ENCODE results near the gene POTEG. TPM values are rescaled to one million over a fixed set of nuclear protein-coding genes. Genes with fewer than 3 reads are reported as not detected.
"Not testable (repeated sequence)": the region's sequence is repeated elsewhere in the genome, so short reads cannot be mapped to it uniquely, and the experiment has no call there.

Gene POTEG
- total RNA-seq (2021; ENCODE audit: unreplicated experiment): not detected
- not detected in 2 replicates for polyA plus RNA-seq (2012)
- not detected for Bru-seq, nascent RNA
- not detected for BruChase-seq, experiment 1, labeled RNA remaining after a 6-hour chase
- not detected for BruChase-seq, experiment 2, labeled RNA remaining after a 2-hour chase
- long read RNA-seq: 0 reads

GRCh38 chr14:19434241-19434640 is at the start of gene POTEG:
TSS of gene POTEG (minus strand) at chr14:19434341. CDS start at chr14:19434289, 52 bp downstream.
- DNase-seq (ENCODE audit: low read depth, low spot score); BruUV-seq (replicated peaks): not testable (repeated sequence)

GRCh38 chr14:19482093-19482492 is 48.0 kb upstream of the POTEG start:
- DNase-seq (ENCODE audit: low read depth, low spot score); H3K4me2 ChIP-seq (ENCODE audit: low read length); H3K9ac ChIP-seq (ENCODE audit: low read length); intact Hi-C loops (cut with micrococcal nuclease); H3K27ac ChIP-seq (ENCODE audit: low read depth, low read length); H4K20me1 ChIP-seq (ENCODE audit: insufficient read depth); CTCF ChIA-PET; ATAC-seq; H3K79me2 ChIP-seq (ENCODE audit: insufficient read depth, low read length); H3K4me1 ChIP-seq (ENCODE audit: control insufficient read depth in 1 of 2, insufficient read depth in 2 of 2, low read length in 2 of 2); H3K27me3 ChIP-seq (ENCODE audit: insufficient read depth, low read length); POLR2A ChIA-PET; H3K36me3 ChIP-seq (ENCODE audit: control insufficient read depth in 1 of 2, insufficient read depth in 2 of 2, low read length in 2 of 2); H3K4me3 ChIP-seq (replicated peaks in 1 of 2; ENCODE audit: low read depth in 1 of 2, low read length in 2 of 2); H2AFZ ChIP-seq (ENCODE audit: low read depth, low read length, poor library complexity, severe bottlenecking); RAD21 ChIA-PET (ENCODE audit: low non-redundant PET in 1 of 2, low total read pairs in 2 of 2, uncharacterized antibody in 2 of 2, unreplicated experiment in 2 of 2); BruUV-seq (replicated peaks); H3K9me2 ChIP-seq (ENCODE audit: insufficient read depth); H3K9me3 ChIP-seq (ENCODE audit: control insufficient read depth in 1 of 2, insufficient read depth in 1 of 2, low read depth in 1 of 2, low read length in 2 of 2): not testable (repeated sequence)

More at GRCh38 chr14:19434241-19434640, at the start of gene POTEG:
- H3K4me2 ChIP-seq (ENCODE audit: low read length); H3K9me3 ChIP-seq (ENCODE audit: control insufficient read depth in 1 of 2, insufficient read depth in 1 of 2, low read depth in 1 of 2, low read length in 2 of 2); H3K4me1 ChIP-seq (ENCODE audit: control insufficient read depth in 1 of 2, insufficient read depth in 2 of 2, low read length in 2 of 2); ATAC-seq; POLR2A ChIA-PET; H2AFZ ChIP-seq (ENCODE audit: low read depth, low read length, poor library complexity, severe bottlenecking); H3K27ac ChIP-seq (ENCODE audit: low read depth, low read length); H3K79me2 ChIP-seq (ENCODE audit: insufficient read depth, low read length); H3K9me2 ChIP-seq (ENCODE audit: insufficient read depth); intact Hi-C loops (cut with micrococcal nuclease); CTCF ChIA-PET; H4K20me1 ChIP-seq (ENCODE audit: insufficient read depth); H3K9ac ChIP-seq (ENCODE audit: low read length); RAD21 ChIA-PET (ENCODE audit: low non-redundant PET in 1 of 2, low total read pairs in 2 of 2, uncharacterized antibody in 2 of 2, unreplicated experiment in 2 of 2); H3K4me3 ChIP-seq (replicated peaks in 1 of 2; ENCODE audit: low read depth in 1 of 2, low read length in 2 of 2); H3K36me3 ChIP-seq (ENCODE audit: control insufficient read depth in 1 of 2, insufficient read depth in 2 of 2, low read length in 2 of 2); H3K27me3 ChIP-seq (ENCODE audit: insufficient read depth, low read length): not testable (repeated sequence)

DNA sequence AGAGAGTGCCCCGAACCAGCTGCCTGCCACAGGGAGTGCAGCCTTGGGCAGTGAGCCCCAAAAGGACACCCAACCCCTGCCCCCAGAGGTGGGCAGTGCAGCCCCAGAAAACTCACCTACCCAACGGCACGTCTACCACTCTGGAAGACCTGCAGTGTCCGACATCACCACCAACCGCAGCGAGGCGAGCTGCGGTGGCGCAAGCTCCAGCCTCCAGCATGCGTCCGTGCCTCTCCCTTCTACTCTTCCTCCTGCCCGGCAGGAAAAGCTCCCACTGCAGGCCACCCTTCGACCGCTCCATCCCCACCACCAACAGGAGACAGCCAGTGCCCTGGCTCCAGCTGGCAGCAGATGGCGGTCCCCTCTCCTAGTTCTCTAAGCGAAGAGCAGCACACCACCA is 47.3 kb upstream of the POTEG start:
- H3K9me2 ChIP-seq (ENCODE audit: insufficient read depth); RAD21 ChIA-PET (ENCODE audit: low non-redundant PET in 1 of 2, low total read pairs in 2 of 2, uncharacterized antibody in 2 of 2, unreplicated experiment in 2 of 2); CTCF ChIA-PET; DNase-seq (ENCODE audit: low read depth, low spot score); H3K4me3 ChIP-seq (replicated peaks in 1 of 2; ENCODE audit: low read depth in 1 of 2, low read length in 2 of 2); H3K27me3 ChIP-seq (ENCODE audit: insufficient read depth, low read length); H3K9ac ChIP-seq (ENCODE audit: low read length); H3K4me1 ChIP-seq (ENCODE audit: control insufficient read depth in 1 of 2, insufficient read depth in 2 of 2, low read length in 2 of 2); H2AFZ ChIP-seq (ENCODE audit: low read depth, low read length, poor library complexity, severe bottlenecking); intact Hi-C loops (cut with micrococcal nuclease); H3K79me2 ChIP-seq (ENCODE audit: insufficient read depth, low read length); BruUV-seq (replicated peaks); H4K20me1 ChIP-seq (ENCODE audit: insufficient read depth); POLR2A ChIA-PET; ATAC-seq; H3K27ac ChIP-seq (ENCODE audit: low read depth, low read length); H3K36me3 ChIP-seq (ENCODE audit: control insufficient read depth in 1 of 2, insufficient read depth in 2 of 2, low read length in 2 of 2); H3K9me3 ChIP-seq (ENCODE audit: control insufficient read depth in 1 of 2, insufficient read depth in 1 of 2, low read depth in 1 of 2, low read length in 2 of 2); H3K4me2 ChIP-seq (ENCODE audit: low read length): not testable (repeated sequence)

DNA sequence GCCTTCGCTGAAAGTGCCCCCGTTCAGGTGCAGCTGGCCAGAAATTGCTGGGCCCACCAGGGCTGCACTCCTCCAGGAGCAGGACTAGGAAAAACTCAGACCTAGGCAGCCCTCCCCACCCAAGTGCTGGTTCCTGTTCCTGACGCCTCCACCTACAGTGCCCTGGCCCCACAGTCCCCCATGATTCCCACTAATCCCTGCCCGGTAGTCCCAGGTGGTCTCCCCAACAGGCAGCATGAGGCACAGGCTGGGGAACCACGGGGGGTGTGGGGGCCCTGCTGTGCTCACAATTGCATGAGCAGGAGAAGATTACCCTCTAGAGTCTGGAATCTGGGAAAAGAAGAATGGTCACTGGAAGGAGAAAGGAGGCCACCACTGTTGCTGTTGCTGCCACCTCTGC is 46.4 kb upstream of the POTEG start:
- DNase-seq (ENCODE audit: low read depth, low spot score); H3K9me3 ChIP-seq (ENCODE audit: control insufficient read depth in 1 of 2, insufficient read depth in 1 of 2, low read depth in 1 of 2, low read length in 2 of 2); H2AFZ ChIP-seq (ENCODE audit: low read depth, low read length, poor library complexity, severe bottlenecking); H3K4me3 ChIP-seq (replicated peaks in 1 of 2; ENCODE audit: low read depth in 1 of 2, low read length in 2 of 2); CTCF ChIA-PET; H3K27me3 ChIP-seq (ENCODE audit: insufficient read depth, low read length); H3K9me2 ChIP-seq (ENCODE audit: insufficient read depth); H3K4me2 ChIP-seq (ENCODE audit: low read length); H3K79me2 ChIP-seq (ENCODE audit: insufficient read depth, low read length); H3K36me3 ChIP-seq (ENCODE audit: control insufficient read depth in 1 of 2, insufficient read depth in 2 of 2, low read length in 2 of 2); ATAC-seq; H3K27ac ChIP-seq (ENCODE audit: low read depth, low read length); H3K4me1 ChIP-seq (ENCODE audit: control insufficient read depth in 1 of 2, insufficient read depth in 2 of 2, low read length in 2 of 2); H3K9ac ChIP-seq (ENCODE audit: low read length); POLR2A ChIA-PET; BruUV-seq (replicated peaks); intact Hi-C loops (cut with micrococcal nuclease); RAD21 ChIA-PET (ENCODE audit: low non-redundant PET in 1 of 2, low total read pairs in 2 of 2, uncharacterized antibody in 2 of 2, unreplicated experiment in 2 of 2); H4K20me1 ChIP-seq (ENCODE audit: insufficient read depth): not testable (repeated sequence)

DNA sequence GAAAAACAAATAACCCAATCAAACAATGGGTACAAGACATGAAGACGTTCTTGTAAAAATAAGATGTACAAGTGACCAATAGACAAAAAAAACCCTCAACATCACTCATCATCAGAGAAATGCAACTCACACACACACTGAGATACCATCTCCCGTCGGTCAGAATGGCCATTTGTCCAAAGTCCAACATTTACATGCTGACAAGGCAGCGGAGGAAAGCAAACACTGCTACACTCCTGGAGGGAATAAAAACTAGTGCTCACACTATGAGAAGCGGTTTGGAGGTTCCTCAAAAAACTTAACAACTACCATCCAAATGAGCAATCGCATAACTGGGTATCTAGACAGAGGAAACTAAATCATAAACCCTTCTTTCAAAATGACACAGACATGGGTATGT is 11.6 kb upstream of the POTEG start:
- ATAC-seq; H3K27me3 ChIP-seq (ENCODE audit: insufficient read depth, low read length); RAD21 ChIA-PET (ENCODE audit: low non-redundant PET in 1 of 2, low total read pairs in 2 of 2, uncharacterized antibody in 2 of 2, unreplicated experiment in 2 of 2); H3K4me2 ChIP-seq (ENCODE audit: low read length); H3K36me3 ChIP-seq (ENCODE audit: control insufficient read depth in 1 of 2, insufficient read depth in 2 of 2, low read length in 2 of 2); H3K9me3 ChIP-seq (ENCODE audit: control insufficient read depth in 1 of 2, insufficient read depth in 1 of 2, low read depth in 1 of 2, low read length in 2 of 2); DNase-seq (ENCODE audit: low read depth, low spot score); H3K27ac ChIP-seq (ENCODE audit: low read depth, low read length); H4K20me1 ChIP-seq (ENCODE audit: insufficient read depth); H3K4me3 ChIP-seq (replicated peaks in 1 of 2; ENCODE audit: low read depth in 1 of 2, low read length in 2 of 2); H2AFZ ChIP-seq (ENCODE audit: low read depth, low read length, poor library complexity, severe bottlenecking); intact Hi-C loops (cut with micrococcal nuclease); H3K79me2 ChIP-seq (ENCODE audit: insufficient read depth, low read length); POLR2A ChIA-PET; CTCF ChIA-PET; H3K9ac ChIP-seq (ENCODE audit: low read length); H3K9me2 ChIP-seq (ENCODE audit: insufficient read depth); H3K4me1 ChIP-seq (ENCODE audit: control insufficient read depth in 1 of 2, insufficient read depth in 2 of 2, low read length in 2 of 2); BruUV-seq (replicated peaks): not testable (repeated sequence)

All from HCT116 (cell line).